ENCODE measurements around the gene PCDH15. TPM values are rescaled to one million over a fixed set of nuclear protein-coding genes. Genes with fewer than 3 reads are reported as not detected.

Gene PCDH15
- total and polyA plus RNA-seq, 2 of the 8 experiments (the other 6 are each of a cell fraction or from before 2014, with no cell fraction given): 0.11 TPM; not detected in 1

- no peak for TF ChIP-seq CHD7 (IDR thresholded peaks at IDR 0.05; ENCODE audit: insufficient replicate concordance, low read length)
- TF ChIP-seq CTCF (IDR thresholded peaks at IDR 0.05; ENCODE audit: control extremely low read depth in 1 of 3, insufficient read depth in 1 of 3, low read depth in 1 of 3, low read length in 3 of 3): no peak
- no peak for TF ChIP-seq RBBP5 (IDR thresholded peaks at IDR 0.05; ENCODE audit: borderline replicate concordance, low read depth, low read length)
- no peak for TF ChIP-seq GTF2F1 (IDR thresholded peaks at IDR 0.05; ENCODE audit: borderline replicate concordance, low read depth, low read length)
- TF ChIP-seq RFX5 (IDR thresholded peaks at IDR 0.05; ENCODE audit: borderline replicate concordance, low read depth, low read length): no peak
Measured at GRCh38 chr10:54501929-54502328, 299.1 kb downstream of the PCDH15 start (continued).
